PC-3 (cell line): ENCODE results near the gene STIMATE. TPM values are rescaled to one million over a fixed set of nuclear protein-coding genes. Genes with fewer than 3 reads are reported as not detected.

Experiments used
- ATAC-seq: fragments of 200-7000 bp; cut with Tn5 transposase; 2 replicates; pipeline ENCODE4 v1.9.1; 2020; ENCODE audit warnings: mild to moderate bottlenecking, moderate library complexity
- BruUV-seq: library from RNA; stranded (reverse); fragments of 400-500 nt; replicated peaks from 2 replicates; lab custom pipeline; 2021; lab: Mats Ljungman, UMichigan
- CTCF ChIA-PET: fragments of 300-600 bp; sonication (Branson Sonifier 250); formaldehyde crosslinking; loops from one replicate; lab custom pipeline; 2022; ENCODE audit warnings: antibody characterized with exemption; lab: Charles Lee
- POLR2A ChIA-PET: fragments of 300-600 bp; sonication (Branson Sonifier 250); formaldehyde crosslinking; loops from one replicate; lab custom pipeline; 2022; ENCODE audit warnings: antibody characterized with exemption; ENCODE audit not compliant: unreplicated experiment; lab: Charles Lee
- DNase-seq: peaks from one replicate; pipeline ENCODE4 v3.0.0-alpha.2; 2015
- H2AFZ ChIP-seq: fragments of 300-600 bp; sonication (generic); 2 replicates; pipeline ENCODE4 v1.6.0; 2016; ENCODE audit warnings: antibody characterized with exemption, low read length
- H3F3A ChIP-seq: fragments of 300-600 bp; sonication (generic); one replicate; pipeline ENCODE4 v1.6.0; 2017; ENCODE audit warnings: antibody characterized with exemption, low read length, control low read depth, mild to moderate bottlenecking; ENCODE audit not compliant: unreplicated experiment
- H3K27ac ChIP-seq: fragments of 300-600 bp; sonication (generic); 2 replicates; pipeline ENCODE4 v1.5.1; 2016; ENCODE audit warnings: mild to moderate bottlenecking, low read length
- H3K27me3 ChIP-seq: fragments of 300-600 bp; sonication (generic); 2 replicates; pipeline ENCODE4 v1.6.1; 2016; ENCODE audit warnings: low read length, mixed read lengths
- H3K36me3 ChIP-seq: fragments of 300-600 bp; sonication (generic); 2 replicates; pipeline ENCODE4 v1.6.1; 2016; ENCODE audit warnings: low read depth, mixed run types, low read length, mixed read lengths
- H3K4me1 ChIP-seq: fragments of 300-600 bp; sonication (generic); 2 replicates; pipeline ENCODE4 v1.5.1; 2016; ENCODE audit warnings: low read length; ENCODE audit not compliant: insufficient read depth
- H3K4me2 ChIP-seq: fragments of 300-600 bp; sonication (generic); 2 replicates; pipeline ENCODE4 v1.6.0; 2016; ENCODE audit warnings: low read length
- H3K4me3 ChIP-seq: fragments of 300-600 bp; sonication (generic); 2 replicates; pipeline ENCODE4 v1.5.1; 2016; ENCODE audit warnings: mild to moderate bottlenecking, low read length, mixed read lengths
- H3K79me2 ChIP-seq: fragments of 300-600 bp; sonication (generic); 2 replicates; pipeline ENCODE4 v1.6.1; 2017; ENCODE audit warnings: low read length, mixed read lengths
- H3K9ac ChIP-seq: fragments of 300-600 bp; sonication (generic); 2 replicates; pipeline ENCODE4 v1.6.0; 2016; ENCODE audit warnings: mild to moderate bottlenecking, low read length
- H3K9me2 ChIP-seq: fragments of 300-600 bp; sonication (generic); replicated peaks from 2 replicates; pipeline ENCODE4 v1.6.1; 2016; ENCODE audit warnings: mixed run types, low read length, mixed read lengths
- H3K9me3 ChIP-seq: fragments of 300-600 bp; sonication (generic); 2 replicates; pipeline ENCODE4 v1.6.1; 2016; ENCODE audit warnings: low read length, mixed read lengths
- H4K20me1 ChIP-seq: fragments of 300-600 bp; sonication (generic); 2 replicates; pipeline ENCODE4 v1.6.1; 2016; ENCODE audit warnings: low read length, mixed read lengths
- CTCF ChIP-seq: fragments of 300-600 bp; sonication (generic); conservative IDR thresholded peaks from 2 replicates; pipeline ENCODE4 v1.5.1; 2017; ENCODE audit warnings: antibody characterized with exemption, low read depth, mild to moderate bottlenecking, low read length
- EZH2 ChIP-seq: fragments of 300-600 bp; sonication (generic); IDR thresholded peaks from one replicate; pipeline ENCODE4 v1.6.1; 2017; ENCODE audit warnings: antibody characterized with exemption, mild to moderate bottlenecking, low read length; ENCODE audit not compliant: unreplicated experiment
- EZH2phosphoT487 ChIP-seq: fragments of 300-600 bp; sonication (generic); IDR thresholded peaks from 2 replicates; pipeline ENCODE4 v1.6.1; 2018; ENCODE audit warnings: mild to moderate bottlenecking, antibody characterized with exemption, low read length, borderline replicate concordance
- intact Hi-C: fragments of 100-400 bp; cut with micrococcal nuclease; formaldehyde crosslinking; loops from 2 replicates; pipeline ENCODE4 v1.9.0; 2023
- total RNA-seq: library from RNA; depleted of rRNA; stranded (reverse); fragments of >200 nt; gene quantifications from 2 replicates; pipeline ENCODE4 v1.2.3, GENCODE V29; 2014

STIMATE gene
- total RNA-seq, 1 experiment from 2014 or later: 29.7 TPM

DNA sequence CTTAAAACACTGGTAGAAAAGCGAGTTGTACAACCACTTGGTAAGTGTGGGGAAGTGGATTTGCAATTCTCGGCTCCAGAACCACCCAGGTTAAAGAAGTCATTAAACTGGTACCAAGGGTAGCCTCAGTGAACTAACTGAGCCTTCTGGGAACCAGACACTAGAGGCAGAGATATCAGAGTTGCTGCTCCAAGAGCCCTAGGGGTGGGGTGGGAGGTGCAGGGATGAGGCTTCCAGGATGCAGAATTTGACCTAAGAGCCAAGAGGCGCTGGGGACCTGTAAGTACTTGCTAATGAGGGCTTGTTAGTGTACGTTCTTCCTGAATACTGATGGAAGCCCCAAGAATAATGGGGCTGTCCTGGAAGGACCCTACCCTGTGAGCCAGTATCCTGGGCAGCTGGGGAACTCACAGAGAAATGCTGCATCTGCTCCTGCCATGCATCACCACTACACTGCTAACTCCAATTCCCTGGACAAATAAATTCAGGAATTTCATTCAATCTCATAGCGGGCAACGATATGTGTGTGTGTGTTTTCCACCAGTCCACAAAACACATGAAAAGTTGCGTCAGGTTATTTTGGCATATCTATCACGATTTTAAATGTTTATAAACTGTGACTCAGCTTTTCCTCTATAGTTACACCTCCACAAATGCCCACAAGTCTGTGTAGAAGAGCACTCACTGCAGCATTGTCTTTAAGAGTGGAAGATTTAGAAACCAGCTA, 23.8 kb downstream of the STIMATE start:
- no TSS peak for BruUV-seq
- no peaks in the 10 kb centered on the region for H3K79me2 ChIP-seq
- H3K9me3 ChIP-seq: no peaks in the 10 kb centered on the region
- H3K27me3 ChIP-seq: no peaks in the 10 kb centered on the region
- H3K4me2 ChIP-seq: no peak overlapping the region
- no peaks in the 10 kb centered on the region for H3K9me2 ChIP-seq
- ChIA-PET POLR2A (no interaction called here), CTCF (no interaction called here)
- H3K36me3 ChIP-seq: no peaks in the 10 kb centered on the region
- intact Hi-C loops: no loop called here
- H4K20me1 ChIP-seq: peaks cover 3% of the 10 kb centered on the region; the same call in 1 of the 2 replicates
- DNase-seq (peak; percentile 47), ATAC-seq (peak; percentile 87)
- H3K27ac ChIP-seq: no peak overlapping the region
- no peaks in the 10 kb centered on the region for H3F3A ChIP-seq
- no peak overlapping the region for H3K4me3 ChIP-seq
- H3K4me1 ChIP-seq: peaks cover 9% of the 10 kb centered on the region; the same call in 1 of the 2 replicates
- H3K9ac ChIP-seq: no peak overlapping the region
- TF ChIP-seq CTCF: no peak
- no peak for TF ChIP-seq EZH2phosphoT487
- TF ChIP-seq EZH2: no peak
- no peak overlapping the region for H2AFZ ChIP-seq

DNA sequence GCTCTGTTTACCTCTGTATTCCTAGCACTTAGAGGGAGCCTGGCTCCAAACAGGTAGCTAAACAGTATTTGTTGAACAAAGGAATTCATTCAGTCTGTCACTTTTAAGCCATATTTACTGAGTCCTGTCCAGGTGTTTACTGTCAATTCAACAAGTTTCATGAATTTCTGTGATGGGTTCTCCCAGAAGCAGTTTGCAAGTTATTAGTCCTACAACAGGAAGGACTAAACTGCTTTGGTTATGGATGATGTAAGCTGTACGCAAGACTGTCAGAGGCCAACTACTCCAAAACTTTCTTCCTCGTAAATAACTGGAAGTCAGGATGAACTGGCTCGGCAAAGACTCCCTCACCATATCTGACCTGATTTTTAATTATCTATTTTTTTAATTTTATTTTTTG, 25.1 kb downstream of the STIMATE start:
- no peak overlapping the region for H3K4me2 ChIP-seq
- TF ChIP-seq EZH2: no peak
- TF ChIP-seq EZH2phosphoT487: no peak
- TF ChIP-seq CTCF: no peak
- POLR2A ChIA-PET: no interaction called here
- no peaks in the 10 kb centered on the region for H3K9me2 ChIP-seq
- H3K79me2 ChIP-seq: no peaks in the 10 kb centered on the region
- H3K36me3 ChIP-seq: no peaks in the 10 kb centered on the region
- BruUV-seq: TSS peak; percentile 50
- intact Hi-C loops: no loop called here
- H3K9ac ChIP-seq: no peak overlapping the region
- CTCF ChIA-PET: no interaction called here
- ATAC-seq (no peak), DNase-seq (no peak)
- H3F3A ChIP-seq: no peaks in the 10 kb centered on the region
- no peaks in the 10 kb centered on the region for H3K27me3 ChIP-seq
- peaks cover 9% of the 10 kb centered on the region; the same call in 1 of the 2 replicates for H3K4me1 ChIP-seq
- H4K20me1 ChIP-seq: peaks cover 3% of the 10 kb centered on the region; the same call in 1 of the 2 replicates
- no peak overlapping the region for H3K4me3 ChIP-seq
- no peaks in the 10 kb centered on the region for H3K9me3 ChIP-seq
- H2AFZ ChIP-seq: no peak overlapping the region
- no peak overlapping the region for H3K27ac ChIP-seq

DNA sequence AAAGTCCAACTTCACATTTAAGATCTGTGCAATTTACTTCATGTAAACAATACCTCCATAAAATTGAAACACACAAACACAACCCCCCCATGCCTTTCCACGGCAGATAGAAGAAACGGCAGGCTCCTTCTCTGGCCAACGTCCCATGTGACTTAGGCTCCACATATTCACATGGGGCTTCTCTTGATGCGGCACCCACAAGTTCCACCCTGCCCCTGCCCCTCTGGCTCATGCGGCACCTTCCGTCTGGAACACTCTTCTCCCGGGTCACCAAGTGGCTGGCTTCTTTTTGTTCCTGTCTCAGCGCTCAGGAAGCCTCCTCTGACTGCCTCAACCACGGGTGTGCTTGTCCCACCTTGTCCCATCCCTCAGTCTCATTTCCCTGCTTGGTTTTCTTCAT, 25.6 kb downstream of the STIMATE start:
- DNase-seq (no peak), ATAC-seq (no peak)
- BruUV-seq: no TSS peak
- Histone ChIP-seq H3K9me2 (no peaks in the 10 kb centered on the region), H2AFZ (no peak overlapping the region), H3K27me3 (no peaks in the 10 kb centered on the region), H3K4me2 (no peak overlapping the region), H3K9me3 (no peaks in the 10 kb centered on the region), H3K79me2 (no peaks in the 10 kb centered on the region), H4K20me1 (peaks cover 3% of the 10 kb centered on the region; the same call in 1 of the 2 replicates), H3F3A (no peaks in the 10 kb centered on the region), H3K4me1 (peaks cover 9% of the 10 kb centered on the region; the same call in 1 of the 2 replicates), H3K4me3 (no peak overlapping the region), H3K36me3 (no peaks in the 10 kb centered on the region), H3K27ac (no peak overlapping the region), H3K9ac (no peak overlapping the region)
- TF ChIP-seq CTCF (no peak), EZH2 (no peak), EZH2phosphoT487 (no peak)
- ChIA-PET POLR2A (no interaction called here), CTCF (no interaction called here)
- intact Hi-C loops: no loop called here
